Measurements from ENCODE around the gene PM20D2.

The PM20D2 gene

GRCh38 chr6:89145091-89145955 is 532 bp upstream of the PM20D2 start:
- ATAC-seq = peak; percentile 75 to 80

- peak in 1 of 2 donors; percentile 15 for ATAC-seq
These were observed 1.2 kb downstream of the PM20D2 start for GRCh38 chr6:89146718-89147700.

- ATAC-seq = no peak
These were observed 2.3 kb downstream of the PM20D2 start for GRCh38 chr6:89148016-89148750.

- ATAC-seq = no peak
These were observed 8.3 kb downstream of the PM20D2 start for GRCh38 chr6:89154131-89154530.

- ATAC-seq = no peak
These were observed 14.7 kb downstream of the PM20D2 start for GRCh38 chr6:89160331-89161092.

GRCh38 chr6:89161326-89162046 is 15.6 kb downstream of the PM20D2 start:
- no peak for ATAC-seq

- ATAC-seq = no peak
These were observed 16.2 kb downstream of the PM20D2 start for GRCh38 chr6:89162047-89162371.

- no peak for ATAC-seq
These were observed 26.3 kb downstream of the PM20D2 start for GRCh38 chr6:89172131-89172530.

GRCh38 chr6:89173634-89174033 is 27.8 kb downstream of the PM20D2 start:
- ATAC-seq = no peak

- ATAC-seq = no peak
These were observed 34.3 kb downstream of the PM20D2 start for GRCh38 chr6:89180112-89180511.

GRCh38 chr6:89180971-89181370 is 35.1 kb downstream of the PM20D2 start:
- no peak for ATAC-seq

- ATAC-seq = no peak
These were observed 37.4 kb downstream of the PM20D2 start for GRCh38 chr6:89183294-89183693.

GRCh38 chr6:89184344-89184743 is 38.5 kb downstream of the PM20D2 start:
- no peak for ATAC-seq

- ATAC-seq = no peak
These were observed 40.9 kb downstream of the PM20D2 start for GRCh38 chr6:89186762-89187161.

GRCh38 chr6:89187504-89187903 is 41.6 kb downstream of the PM20D2 start:
- no peak for ATAC-seq

- no peak for ATAC-seq
These were observed 44.9 kb downstream of the PM20D2 start for GRCh38 chr6:89190741-89191140.

GRCh38 chr6:89194559-89194958 is 48.7 kb downstream of the PM20D2 start:
- ATAC-seq = no peak

- ATAC-seq = no peak
These were observed 51.3 kb downstream of the PM20D2 start for GRCh38 chr6:89197141-89197540.

GRCh38 chr6:89198235-89198634 is 52.4 kb downstream of the PM20D2 start:
- ATAC-seq = no peak

GRCh38 chr6:89199579-89199978 is 53.7 kb downstream of the PM20D2 start:
- no peak for ATAC-seq

GRCh38 chr6:89200706-89201215 is 54.9 kb downstream of the PM20D2 start:
- ATAC-seq = no peak
